A673 (cell line): ENCODE measurements around the gene TUBB. TPM values are rescaled to one million over a fixed set of nuclear protein-coding genes. Genes with fewer than 3 reads are reported as not detected.

Source experiments
- BruUV-seq: library from RNA; stranded (reverse); fragments of 400-500 nt; replicated peaks from 2 replicates; lab custom pipeline; 2021; lab: Mats Ljungman, UMichigan
- CTCF ChIA-PET: fragments of 300-600 bp; sonication (Branson Sonifier 250); formaldehyde crosslinking; loops from one replicate; lab custom pipeline; 2022; ENCODE audit warnings: antibody characterized with exemption; lab: Charles Lee
- POLR2A ChIA-PET: fragments of 300-600 bp; sonication (Branson Sonifier 250); formaldehyde crosslinking; loops from one replicate; lab custom pipeline; 2022; ENCODE audit warnings: antibody characterized with exemption; ENCODE audit not compliant: low non-redundant PET; lab: Charles Lee
- DNase-seq: peaks from one replicate; pipeline ENCODE4 v3.0.0-alpha.2; 2015; ENCODE audit warnings: low spot score
- H3K27ac ChIP-seq: fragments of 200-600 bp; sonication (generic); 2 replicates; pipeline ENCODE4 v1.5.1; 2016; ENCODE audit warnings: mixed run types, low read depth, mild to moderate bottlenecking, mixed read lengths, antibody characterized with exemption, low read length; ENCODE audit not compliant: poor library complexity, severe bottlenecking
- H3K27me3 ChIP-seq: fragments of 200-600 bp; sonication (generic); replicated peaks from 2 replicates; pipeline ENCODE4 v1.6.1; 2017; ENCODE audit warnings: mixed run types, low read depth, mild to moderate bottlenecking, mixed read lengths, antibody characterized with exemption, low read length; ENCODE audit not compliant: insufficient read depth, poor library complexity
- H3K36me3 ChIP-seq: fragments of 200-600 bp; sonication (generic); 2 replicates; pipeline ENCODE4 v1.6.1; 2016; ENCODE audit warnings: mixed run types, mild to moderate bottlenecking, mixed read lengths, antibody characterized with exemption, low read length; ENCODE audit not compliant: insufficient read depth, poor library complexity, severe bottlenecking
- H3K4me1 ChIP-seq: fragments of 200-600 bp; sonication (generic); 2 replicates; pipeline ENCODE4 v1.6.1; 2017; ENCODE audit warnings: mixed run types, mild to moderate bottlenecking, mixed read lengths, antibody characterized with exemption, low read length; ENCODE audit not compliant: insufficient read depth, poor library complexity, severe bottlenecking
- H3K4me3 ChIP-seq: fragments of 200-600 bp; sonication (generic); 2 replicates; pipeline ENCODE4 v1.5.1; 2016; ENCODE audit warnings: low read depth, mixed run types, mild to moderate bottlenecking, mixed read lengths, low read length; ENCODE audit not compliant: poor library complexity, severe bottlenecking
- H3K9me3 ChIP-seq: fragments of 200-600 bp; sonication (generic); 2 replicates; pipeline ENCODE4 v1.6.1; 2016; ENCODE audit warnings: mixed run types, low read depth, mild to moderate bottlenecking, mixed read lengths, antibody characterized with exemption, low read length; ENCODE audit not compliant: poor library complexity, severe bottlenecking
- CTCF ChIP-seq: fragments of 300-800, 200-600 bp; sonication (generic); conservative IDR thresholded peaks from 2 replicates; pipeline ENCODE4 v1.5.1; 2017; ENCODE audit warnings: low read depth, mild to moderate bottlenecking, antibody characterized with exemption, low read length, moderate library complexity, mixed read lengths
- EZH2 ChIP-seq: fragments of 200-600 bp; sonication (generic); IDR thresholded peaks from 2 replicates; pipeline ENCODE4 v1.6.1; 2017; ENCODE audit warnings: borderline replicate concordance, low read depth, mild to moderate bottlenecking, mixed read lengths, antibody characterized with exemption, low read length; ENCODE audit not compliant: poor library complexity, severe bottlenecking
- intact Hi-C: fragments of 100-400 bp; cut with micrococcal nuclease; formaldehyde crosslinking; loops from one replicate; pipeline ENCODE4 v1.10.0; 2022; ENCODE audit not compliant: unreplicated experiment
- total RNA-seq: library from RNA; stranded (reverse); gene quantifications from 2 replicates; pipeline ENCODE4 v1.2.3, GENCODE V29; 2021

The TUBB gene
- total RNA-seq, 1 experiment from 2014 or later = 1,936 TPM

GRCh38 chr6:30774701-30775100, 54.5 kb downstream of the TUBB start:
- no TSS peak for BruUV-seq
- no peak for TF ChIP-seq CTCF
- TF ChIP-seq EZH2 = no peak
- H3K4me1 ChIP-seq = peaks cover 21% of the 10 kb centered on the region
- no peaks in the 10 kb centered on the region for H3K36me3 ChIP-seq
- no peak for DNase-seq
- no peak overlapping the region for H3K27ac ChIP-seq
- intact Hi-C loops = no loop called here
- ChIA-PET CTCF (no interaction called here), POLR2A (no interaction called here)
- no peaks in the 10 kb centered on the region for H3K27me3 ChIP-seq
- no peak overlapping the region for H3K4me3 ChIP-seq
- no peaks in the 10 kb centered on the region for H3K9me3 ChIP-seq

Other genes with a start within 250 kb of the TUBB start
- gene HLA-E, start 230.8 kb upstream of the TUBB start, total RNA-seq = 36.9 and 41.1 TPM in 2 replicates
- gene GNL1, start 163.9 kb upstream of the TUBB start, total RNA-seq = 93.2 and 101 TPM in 2 replicates
- 49.9 and 53.0 TPM in 2 replicates for gene PRR3, start 163.1 kb upstream of the TUBB start, total RNA-seq
- 109 and 119 TPM in 2 replicates for gene ABCF1, start 148.9 kb upstream of the TUBB start, total RNA-seq
- gene PPP1R10, start 103.1 kb upstream of the TUBB start, total RNA-seq = 121 and 129 TPM in 2 replicates
- gene MRPS18B, start 102.5 kb upstream of the TUBB start, total RNA-seq = 70.3 and 70.4 TPM in 2 replicates
- gene ATAT1, start 93.5 kb upstream of the TUBB start, total RNA-seq = 31.7 and 33.0 TPM in 2 replicates
- gene C6orf136, start 73.2 kb upstream of the TUBB start, total RNA-seq = 25.0 and 35.9 TPM in 2 replicates
- 44.7 and 46.4 TPM in 2 replicates for gene DHX16, start 47.3 kb upstream of the TUBB start, total RNA-seq
- 49.3 and 50.3 TPM in 2 replicates for gene PPP1R18, start 33.7 kb upstream of the TUBB start, total RNA-seq
- gene NRM, start 29.4 kb upstream of the TUBB start, total RNA-seq = 49.8 and 54.4 TPM in 2 replicates
- gene MDC1, start 3.1 kb upstream of the TUBB start, total RNA-seq = 52.9 and 53.4 TPM in 2 replicates
- 116 and 120 TPM in 2 replicates for gene FLOT1, start 22.3 kb downstream of the TUBB start, total RNA-seq
- 33.5 and 34.6 TPM in 2 replicates for gene IER3, start 24.2 kb downstream of the TUBB start, total RNA-seq
- 48.0 and 57.9 TPM in 2 replicates for gene DDR1, start 164.2 kb downstream of the TUBB start, total RNA-seq
- gene GTF2H4, start 187.9 kb downstream of the TUBB start, total RNA-seq = 42.6 and 45.9 TPM in 2 replicates
- gene VARS2, start 193.9 kb downstream of the TUBB start, total RNA-seq = 48.4 and 53.4 TPM in 2 replicates
- gene SFTA2, start 211.8 kb downstream of the TUBB start, total RNA-seq = not detected in 2 replicates
- gene MUCL3, start 220.6 kb downstream of the TUBB start, total RNA-seq = not detected in 2 replicates